PC-9 (cell line): Measurements from ENCODE around the gene ETV6. TPM values are rescaled to one million over a fixed set of nuclear protein-coding genes. Genes with fewer than 3 reads are reported as not detected.

Experiments
- BruUV-seq: library from RNA; stranded (reverse); fragments of 400-500 nt; replicated peaks from 2 replicates; lab custom pipeline; 2021; lab: Mats Ljungman, UMichigan
- CTCF ChIA-PET: fragments of 300-600 bp; sonication (Branson Sonifier 250); formaldehyde crosslinking; loops from one replicate; lab custom pipeline; 2022; ENCODE audit warnings: antibody characterized with exemption; lab: Charles Lee
- POLR2A ChIA-PET: fragments of 300-600 bp; sonication (Branson Sonifier 250); formaldehyde crosslinking; loops from one replicate; lab custom pipeline; 2022; ENCODE audit warnings: antibody characterized with exemption; ENCODE audit not compliant: unreplicated experiment; lab: Charles Lee
- DNase-seq, 2 experiments: peaks; one replicate each; pipeline versions ENCODE4 v3.0.0 to v3.0.0-alpha.2; 2015 to 2022; ENCODE audit warnings: mixed read lengths in 1 of 2
- H2AFZ ChIP-seq: fragments of 200-600 bp; sonication (generic); 2 replicates; pipeline ENCODE4 v1.8.1; 2017; ENCODE audit warnings: antibody characterized with exemption
- H3F3A ChIP-seq: fragments of 200-600 bp; sonication (generic); 2 replicates; pipeline ENCODE4 v1.8.1; 2017; ENCODE audit warnings: antibody characterized with exemption, mild to moderate bottlenecking, low read depth; ENCODE audit not compliant: insufficient read depth
- H3K27ac ChIP-seq: fragments of 200-600 bp; sonication (generic); 2 replicates; pipeline ENCODE4 v1.6.1; 2016; ENCODE audit warnings: mixed run types
- H3K27me3 ChIP-seq: fragments of 200-600 bp; sonication (generic); 2 replicates; pipeline ENCODE4 v1.6.1; 2016; ENCODE audit warnings: low read depth, mixed run types; ENCODE audit not compliant: insufficient read depth
- H3K36me3 ChIP-seq: fragments of 200-600 bp; sonication (generic); 2 replicates; pipeline ENCODE4 v1.6.1; 2016; ENCODE audit warnings: low read depth, mixed run types
- H3K4me1 ChIP-seq: fragments of 200-600 bp; sonication (generic); replicated peaks from 2 replicates; pipeline ENCODE4 v1.6.1; 2016; ENCODE audit warnings: mixed run types; ENCODE audit not compliant: insufficient read depth
- H3K4me2 ChIP-seq: fragments of 200-600 bp; sonication (generic); 2 replicates; pipeline ENCODE4 v1.6.1; 2017; ENCODE audit warnings: mixed run types
- H3K4me3 ChIP-seq: fragments of 200-600 bp; sonication (generic); 2 replicates; pipeline ENCODE4 v1.6.1; 2016; ENCODE audit warnings: mixed run types
- H3K79me2 ChIP-seq: fragments of 200-600 bp; sonication (generic); 2 replicates; pipeline ENCODE4 v1.6.1; 2017; ENCODE audit warnings: low read depth, mixed run types
- H3K9me2 ChIP-seq: fragments of 200-600 bp; sonication (generic); 2 replicates; pipeline ENCODE4 v1.8.1; 2017; ENCODE audit warnings: mild to moderate bottlenecking; ENCODE audit not compliant: insufficient read depth
- H3K9me3 ChIP-seq: fragments of 200-600 bp; sonication (generic); 2 replicates; pipeline ENCODE4 v1.8.1; 2016; ENCODE audit warnings: low read depth; ENCODE audit not compliant: insufficient read depth
- H4K20me1 ChIP-seq: fragments of 200-600 bp; sonication (generic); 2 replicates; pipeline ENCODE4 v1.8.1; 2017; ENCODE audit not compliant: insufficient read depth
- EZH2 ChIP-seq: fragments of 200-600 bp; sonication (generic); IDR thresholded peaks from 2 replicates; pipeline ENCODE4 v1.8.0; 2017; ENCODE audit warnings: antibody characterized with exemption, low read depth
- intact Hi-C: fragments of 100-400 bp; cut with micrococcal nuclease; formaldehyde crosslinking; loops from one replicate; pipeline ENCODE4 v1.10.0; 2022; ENCODE audit not compliant: unreplicated experiment
- total RNA-seq: library from RNA; stranded (reverse); gene quantifications from 2 replicates; pipeline ENCODE4 v1.2.3, GENCODE V29; 2021
- TF ChIP-seq, protein P1 (sequence below): fragments of 200-600 bp; sonication (generic); conservative IDR thresholded peaks from 2 replicates; pipeline ENCODE4 v1.6.1; 2017; ENCODE audit warnings: mixed run types, antibody characterized with exemption, mild to moderate bottlenecking, moderate library complexity

ETV6 gene
- total RNA-seq, 1 experiment from 2014 or later, result 62.8 TPM

DNA sequence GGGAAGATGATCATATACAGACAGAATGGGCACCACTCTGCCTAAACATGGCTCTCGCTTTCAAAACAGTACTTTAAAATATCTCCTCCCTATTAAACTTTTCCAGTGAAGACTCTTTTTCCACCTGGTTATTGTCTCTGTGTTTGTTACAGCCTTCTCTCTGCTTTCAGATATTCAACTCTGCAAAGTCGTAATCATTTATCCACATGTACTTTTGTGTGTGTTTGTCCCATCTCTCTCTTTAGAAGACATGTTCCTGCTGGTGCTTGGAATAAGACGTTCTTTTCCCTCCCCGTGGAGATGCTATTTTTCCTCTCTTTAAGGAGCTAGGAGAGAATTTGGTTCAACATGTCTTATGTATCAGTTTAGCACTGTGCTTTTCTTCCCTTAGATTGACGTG, 45.1 kb downstream of the ETV6 start:
- no peak overlapping the region for H3K4me2 ChIP-seq
- POLR2A ChIA-PET, result no interaction called here
- H4K20me1 ChIP-seq, result peaks cover 7% of the 10 kb centered on the region
- no peak overlapping the region for H2AFZ ChIP-seq
- no peaks in the 10 kb centered on the region for H3F3A ChIP-seq
- CTCF ChIA-PET, result no interaction called here
- TF ChIP-seq EZH2, result no peak
- TF ChIP-seq, protein P1, sequence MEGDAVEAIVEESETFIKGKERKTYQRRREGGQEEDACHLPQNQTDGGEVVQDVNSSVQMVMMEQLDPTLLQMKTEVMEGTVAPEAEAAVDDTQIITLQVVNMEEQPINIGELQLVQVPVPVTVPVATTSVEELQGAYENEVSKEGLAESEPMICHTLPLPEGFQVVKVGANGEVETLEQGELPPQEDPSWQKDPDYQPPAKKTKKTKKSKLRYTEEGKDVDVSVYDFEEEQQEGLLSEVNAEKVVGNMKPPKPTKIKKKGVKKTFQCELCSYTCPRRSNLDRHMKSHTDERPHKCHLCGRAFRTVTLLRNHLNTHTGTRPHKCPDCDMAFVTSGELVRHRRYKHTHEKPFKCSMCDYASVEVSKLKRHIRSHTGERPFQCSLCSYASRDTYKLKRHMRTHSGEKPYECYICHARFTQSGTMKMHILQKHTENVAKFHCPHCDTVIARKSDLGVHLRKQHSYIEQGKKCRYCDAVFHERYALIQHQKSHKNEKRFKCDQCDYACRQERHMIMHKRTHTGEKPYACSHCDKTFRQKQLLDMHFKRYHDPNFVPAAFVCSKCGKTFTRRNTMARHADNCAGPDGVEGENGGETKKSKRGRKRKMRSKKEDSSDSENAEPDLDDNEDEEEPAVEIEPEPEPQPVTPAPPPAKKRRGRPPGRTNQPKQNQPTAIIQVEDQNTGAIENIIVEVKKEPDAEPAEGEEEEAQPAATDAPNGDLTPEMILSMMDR, result no peak
- intact Hi-C loops, result no loop called here
- no peaks in the 10 kb centered on the region for H3K4me1 ChIP-seq
- H3K27ac ChIP-seq, result no peak overlapping the region
- peaks cover 33% of the 10 kb centered on the region for H3K79me2 ChIP-seq
- no peak for DNase-seq
- H3K27me3 ChIP-seq, result no peaks in the 10 kb centered on the region
- no peak overlapping the region for H3K4me3 ChIP-seq
- H3K9me2 ChIP-seq, result no peaks in the 10 kb centered on the region
- H3K9me3 ChIP-seq, result no peaks in the 10 kb centered on the region
- BruUV-seq, result no TSS peak
- no peaks in the 10 kb centered on the region for H3K36me3 ChIP-seq

- Histone ChIP-seq H3K4me1 (no peaks in the 10 kb centered on the region), H3K9me3 (no peaks in the 10 kb centered on the region), H2AFZ (no peak overlapping the region), H3F3A (no peaks in the 10 kb centered on the region), H3K4me2 (no peak overlapping the region), H3K27ac (no peak overlapping the region), H3K36me3 (no peaks in the 10 kb centered on the region), H3K4me3 (no peak overlapping the region), H3K9me2 (no peaks in the 10 kb centered on the region), H3K27me3 (no peaks in the 10 kb centered on the region), H3K79me2 (peaks cover 33% of the 10 kb centered on the region), H4K20me1 (peaks cover 7% of the 10 kb centered on the region)
- no peak for DNase-seq
- ChIA-PET POLR2A (no interaction called here), CTCF (no interaction called here)
- no peak for TF ChIP-seq EZH2
- TF ChIP-seq, protein P1, result no peak
- BruUV-seq, result no TSS peak
- intact Hi-C loops, result no loop called here
These were observed 45.8 kb downstream of the ETV6 start for GRCh38 chr12:11695321-11695720.

- Histone ChIP-seq H3K4me1 (no peaks in the 10 kb centered on the region), H3K27me3 (no peaks in the 10 kb centered on the region), H3K9me3 (no peaks in the 10 kb centered on the region), H3K36me3 (no peaks in the 10 kb centered on the region), H3K4me2 (no peak overlapping the region), H3F3A (no peaks in the 10 kb centered on the region), H4K20me1 (peaks cover 7% of the 10 kb centered on the region; the same call in 1 of the 2 replicates), H3K79me2 (peaks cover 36% of the 10 kb centered on the region), H3K9me2 (no peaks in the 10 kb centered on the region), H3K4me3 (no peak overlapping the region), H3K27ac (no peak overlapping the region), H2AFZ (no peak overlapping the region)
- ChIA-PET POLR2A (no interaction called here), CTCF (interaction anchor here (0.6 kb wide), 1 partner anchor 939 kb away, joined by 8 read pairs; no protein-coding TSS in a partner anchor)
- intact Hi-C loops, result no loop called here
- TF ChIP-seq, protein P1, result no peak
- BruUV-seq, result no TSS peak
- no peak for DNase-seq
These were observed 46.6 kb downstream of the ETV6 start for GRCh38 chr12:11696084-11696483.
